GM21526 (cell line): ENCODE measurements around the gene PSORS1C2.

Experiments used
- ATAC-seq: cut with Tn5 transposase; IDR thresholded peaks from one replicate; pipeline ENCODE4 v1.9.1; 2021; ENCODE audit warnings: moderate library complexity; ENCODE audit not compliant: unreplicated experiment, low FRiP score

Gene PSORS1C2

DNA sequence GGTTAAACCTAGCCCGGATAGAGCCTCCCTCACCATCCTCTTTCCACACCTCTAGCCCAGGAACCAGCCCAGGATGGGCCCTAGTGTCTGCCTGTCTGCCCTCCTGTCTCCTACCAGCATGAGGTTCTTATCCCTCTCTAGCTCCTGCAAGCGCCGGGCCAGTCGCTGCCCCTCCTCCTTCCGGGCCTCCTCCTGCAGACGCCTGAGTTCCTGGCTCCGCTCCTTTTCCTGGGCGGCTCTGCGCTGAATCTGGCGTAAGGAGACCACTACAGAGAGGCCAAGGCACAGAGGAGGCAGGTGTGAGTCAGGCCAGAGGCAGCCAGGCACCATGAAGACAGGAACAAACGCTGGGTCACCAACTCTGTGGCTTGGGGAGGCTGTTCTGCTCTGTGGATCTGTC is 4.3 kb upstream of the PSORS1C2 start:
- no peak for ATAC-seq

DNA sequence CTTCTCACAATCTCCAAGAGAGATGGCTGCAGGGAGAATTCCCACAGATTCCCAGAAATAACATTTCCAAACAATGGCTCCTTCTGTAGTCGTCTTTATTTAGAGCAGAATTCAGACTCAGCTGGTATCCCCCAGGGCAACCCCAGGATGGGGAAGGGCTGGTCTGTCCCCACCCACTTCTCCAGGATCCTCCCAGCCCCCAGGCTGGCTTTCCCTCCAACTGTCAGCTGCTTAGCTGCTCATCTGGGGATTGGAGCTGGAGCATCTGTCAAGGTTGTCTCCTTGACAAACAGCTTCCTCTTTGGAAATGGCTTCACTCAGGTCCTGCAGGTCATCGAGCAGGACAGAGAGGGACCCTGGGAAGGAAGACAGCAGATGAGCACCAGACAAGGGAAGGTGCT is 3.5 kb upstream of the PSORS1C2 start:
- no peak for ATAC-seq

DNA sequence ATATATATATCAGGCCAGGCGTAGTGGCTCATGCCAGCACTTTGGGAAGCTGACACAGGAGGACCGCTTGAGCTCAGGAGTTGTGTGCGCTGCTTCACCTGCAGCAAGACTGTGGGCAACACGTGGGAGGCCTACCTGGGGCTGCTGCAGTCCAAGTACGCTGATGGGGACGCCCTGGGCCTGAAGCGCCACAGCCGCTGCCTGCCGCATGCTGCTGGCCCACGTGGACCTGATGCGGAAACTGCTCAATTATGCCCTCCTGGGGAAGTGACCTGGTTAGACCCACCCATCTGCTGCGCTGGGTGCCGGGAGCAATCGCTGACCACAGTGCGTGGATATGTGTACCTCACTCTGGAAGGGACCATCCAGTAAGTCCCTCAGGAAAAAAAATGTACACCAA is 1.8 kb upstream of the PSORS1C2 start:
- no peak for ATAC-seq

DNA sequence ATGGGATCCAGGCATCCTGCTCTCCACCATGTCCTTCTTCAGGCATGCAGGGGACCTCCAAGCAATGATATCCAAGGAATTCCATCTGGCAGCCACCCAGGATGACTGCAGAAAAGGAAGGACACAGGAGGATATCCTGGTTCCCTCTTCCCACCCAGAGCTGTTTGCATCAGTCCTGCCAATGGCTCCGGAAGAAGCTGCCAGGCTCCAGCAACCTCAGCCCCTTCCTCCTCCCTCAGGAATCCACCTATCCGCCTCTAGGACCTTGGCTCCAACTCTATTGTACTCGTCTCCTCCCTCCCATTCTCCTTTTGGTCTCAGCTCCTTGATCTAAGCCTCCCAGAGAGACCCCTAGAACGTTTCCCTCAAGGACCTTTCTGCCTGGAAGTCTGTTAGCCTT is 733 bp upstream of the PSORS1C2 start:
- no peak for ATAC-seq

DNA sequence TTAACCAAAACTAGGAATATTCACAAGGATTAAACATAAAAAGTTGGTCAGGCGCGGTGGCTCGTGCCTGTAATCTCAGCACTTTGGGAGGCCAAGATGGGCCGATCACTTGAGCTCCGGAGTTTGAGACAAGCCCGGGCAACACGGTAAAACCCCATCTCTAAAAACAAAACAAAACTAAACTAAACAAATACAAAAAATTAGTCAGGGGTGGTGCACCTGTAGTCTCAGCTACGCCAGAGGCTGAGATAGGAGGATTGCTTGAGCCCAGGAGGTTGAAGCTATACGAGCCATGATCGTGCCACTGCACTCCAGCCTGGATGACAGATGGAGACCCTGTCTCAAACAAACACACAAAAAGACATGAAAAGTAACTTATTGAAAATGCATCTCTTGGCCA is 3.2 kb downstream of the PSORS1C2 start:
- ATAC-seq, result no peak

DNA sequence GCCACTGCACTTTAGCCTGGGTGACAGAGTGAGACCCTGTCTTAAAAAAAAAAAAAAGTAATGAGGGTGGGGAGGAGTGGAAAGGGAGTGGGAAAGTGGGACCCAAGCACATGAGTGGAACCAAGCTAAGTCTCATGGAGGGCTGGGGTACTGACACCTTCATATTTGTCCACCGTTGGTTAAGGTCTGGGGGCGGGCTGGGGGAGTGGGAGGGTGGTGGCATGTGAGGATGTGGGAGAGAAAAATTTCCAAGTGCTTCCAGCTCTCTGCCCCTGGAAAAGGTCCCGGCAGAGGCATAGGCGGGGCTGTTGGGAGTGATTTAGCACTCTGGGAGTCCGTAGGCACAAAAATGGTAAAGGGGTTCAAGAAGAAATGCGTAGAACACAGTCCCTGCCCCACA is 6.1 kb downstream of the PSORS1C2 start:
- no peak for ATAC-seq

DNA sequence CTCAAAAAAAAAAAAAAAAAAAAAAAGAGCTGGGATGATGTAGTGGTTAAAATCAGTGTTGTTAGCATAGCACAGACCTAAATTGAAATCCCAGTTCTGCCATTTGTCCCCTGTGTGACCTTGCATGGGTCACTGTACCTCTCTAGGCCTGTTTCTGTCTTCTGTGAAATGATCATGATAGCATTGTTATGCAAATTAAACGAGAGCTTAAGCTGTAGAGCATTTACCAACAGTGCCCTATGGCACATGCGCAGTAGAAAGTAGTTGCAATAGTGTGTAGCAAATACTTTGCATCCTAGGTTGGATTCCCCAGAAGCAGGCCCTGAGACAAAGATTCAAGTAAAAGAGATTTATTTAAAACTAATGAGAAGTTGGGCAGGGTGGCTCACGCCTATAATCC is 7.3 kb downstream of the PSORS1C2 start:
- no peak for ATAC-seq

DNA sequence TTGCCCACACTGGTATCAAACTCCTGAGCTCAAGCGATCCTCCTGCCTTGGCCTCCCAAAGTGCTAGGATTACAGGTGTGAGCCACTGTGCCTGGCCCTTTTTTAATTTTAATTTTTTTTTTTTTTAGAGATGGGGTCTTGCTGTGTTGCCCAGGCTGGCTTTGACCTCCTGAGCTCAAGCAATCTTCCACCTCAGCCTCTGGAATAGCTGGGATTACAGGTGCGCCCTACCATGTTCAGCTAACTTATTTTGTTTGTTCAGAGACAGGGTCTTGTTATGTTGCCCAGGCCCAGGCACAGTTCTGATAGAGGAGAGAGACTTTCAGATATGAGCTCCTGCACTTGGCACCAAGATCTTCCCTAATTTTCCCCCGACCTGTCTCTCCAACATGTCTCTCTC is 8.1 kb downstream of the PSORS1C2 start:
- ATAC-seq, result no peak

DNA sequence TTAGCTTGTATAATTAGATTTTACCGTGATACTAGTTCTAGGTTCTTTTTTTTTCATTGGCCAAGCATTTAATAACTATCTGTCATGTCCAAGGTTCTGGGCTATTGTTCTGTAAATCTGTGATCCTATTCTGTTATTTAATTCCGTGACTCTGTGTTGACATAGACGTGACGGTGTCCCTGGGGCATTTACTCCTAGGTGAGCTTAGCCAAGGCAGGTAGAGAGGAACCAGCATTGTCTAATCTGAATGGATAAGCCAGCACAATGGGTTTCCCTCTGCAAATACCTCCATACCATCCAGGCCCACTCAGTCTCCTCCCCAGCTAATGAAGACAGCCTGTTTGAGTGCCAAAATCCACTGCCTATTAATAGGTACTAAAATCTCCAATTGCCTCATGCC is 9.7 kb downstream of the PSORS1C2 start:
- ATAC-seq, result no peak

DNA sequence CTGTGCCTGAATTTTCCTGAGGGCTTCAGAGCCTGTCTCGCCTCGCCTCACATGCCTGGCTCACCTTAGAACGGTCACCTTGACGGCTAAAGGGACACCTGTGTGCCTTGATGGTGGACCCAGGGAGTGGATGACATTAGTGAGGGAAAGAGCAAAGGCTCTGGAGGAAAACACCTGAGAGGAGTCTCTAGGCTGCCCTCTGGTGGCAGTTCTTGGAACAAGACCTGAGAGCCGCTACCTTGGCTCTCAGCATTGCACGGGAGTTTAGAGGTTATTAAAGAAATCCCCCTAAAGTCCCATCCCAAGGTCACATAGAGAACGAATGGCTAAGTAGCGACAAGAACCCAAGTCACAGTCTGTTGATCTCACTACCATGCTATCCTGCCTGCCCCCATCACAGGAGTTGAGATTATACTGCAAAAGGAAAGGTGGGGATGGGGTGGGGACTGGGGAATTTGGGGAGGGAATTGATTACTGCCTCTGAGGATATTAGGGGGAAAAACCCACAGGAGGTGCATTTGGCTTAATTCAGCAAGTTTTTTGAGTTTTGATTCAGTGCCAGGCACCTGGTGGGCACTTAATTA is 10.7 kb downstream of the PSORS1C2 start:
- ATAC-seq, result no peak

DNA sequence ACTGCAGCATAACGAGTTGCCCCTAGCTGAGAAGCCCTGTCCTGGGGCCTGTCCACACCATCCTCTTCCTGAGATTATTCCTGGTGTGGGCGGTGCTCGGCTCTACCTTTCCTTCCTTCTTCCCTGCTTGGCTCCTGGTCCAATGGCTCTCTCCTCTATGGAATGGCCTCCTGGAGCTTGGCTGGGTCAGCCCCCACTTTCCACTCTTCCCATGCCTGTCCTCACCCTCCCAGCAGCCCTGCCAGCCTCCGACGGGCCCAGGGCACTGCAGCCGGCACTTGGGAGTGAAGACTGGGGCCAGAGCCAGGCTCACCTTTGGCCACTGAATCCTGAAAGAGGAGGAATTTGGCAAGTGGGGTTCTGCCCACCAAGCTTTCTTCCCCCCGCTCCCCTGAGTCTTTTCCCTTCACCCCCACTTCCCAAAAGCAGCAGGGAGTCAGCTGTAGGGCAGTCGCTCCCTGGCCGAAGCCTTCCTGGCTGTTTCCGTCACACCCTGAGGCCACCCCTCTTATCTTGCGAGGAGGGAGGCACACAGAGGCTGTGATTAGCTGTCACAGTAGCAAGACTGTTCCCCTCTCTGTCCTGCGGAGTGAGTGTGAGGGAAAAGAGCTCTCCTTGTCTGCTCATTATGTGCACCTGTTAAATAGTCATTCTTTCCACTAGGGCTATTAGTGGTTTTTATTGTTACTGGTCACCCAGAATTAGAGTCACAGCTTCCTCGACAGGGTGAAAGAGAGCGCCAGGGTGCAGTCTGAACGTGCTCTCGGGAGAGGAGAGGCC is 12.3 kb downstream of the PSORS1C2 start:
- ATAC-seq, result no peak

DNA sequence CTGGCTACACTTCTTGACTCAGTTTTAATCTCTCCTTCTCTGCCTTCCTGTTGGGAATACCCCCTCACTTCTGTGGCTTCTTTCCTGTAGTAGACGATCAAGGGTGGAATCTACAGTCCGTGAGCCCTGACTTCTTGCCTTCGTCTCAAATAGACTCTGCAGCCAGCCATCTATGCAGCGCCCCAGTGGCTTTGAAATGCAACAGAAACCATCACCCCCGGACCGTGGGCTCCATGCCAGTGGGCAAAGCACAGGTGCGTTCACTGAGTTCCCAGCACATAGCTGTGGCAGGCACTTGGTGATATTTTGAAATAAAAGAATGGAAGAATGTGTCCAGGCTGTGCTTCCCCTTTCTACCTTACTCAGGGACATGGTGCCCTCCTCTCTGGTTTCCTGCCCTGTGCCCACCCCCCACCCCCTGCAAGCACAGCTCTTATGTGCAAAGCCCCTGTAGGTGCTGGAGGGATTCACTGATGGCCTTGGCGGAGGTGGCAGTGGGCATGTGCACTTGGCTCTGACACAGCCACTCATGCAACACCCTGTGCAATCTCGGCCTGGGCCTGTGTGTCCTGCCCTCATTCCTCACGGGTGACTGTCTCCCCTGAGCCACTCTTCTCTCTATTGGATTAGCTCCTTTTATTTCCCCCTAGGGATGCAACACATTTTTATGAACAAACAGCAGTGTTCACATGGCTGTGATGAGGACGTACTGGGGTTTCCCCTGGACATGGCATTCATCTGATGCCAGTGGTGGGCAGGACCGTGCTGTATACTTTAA is 13.1 kb downstream of the PSORS1C2 start:
- no peak for ATAC-seq

DNA sequence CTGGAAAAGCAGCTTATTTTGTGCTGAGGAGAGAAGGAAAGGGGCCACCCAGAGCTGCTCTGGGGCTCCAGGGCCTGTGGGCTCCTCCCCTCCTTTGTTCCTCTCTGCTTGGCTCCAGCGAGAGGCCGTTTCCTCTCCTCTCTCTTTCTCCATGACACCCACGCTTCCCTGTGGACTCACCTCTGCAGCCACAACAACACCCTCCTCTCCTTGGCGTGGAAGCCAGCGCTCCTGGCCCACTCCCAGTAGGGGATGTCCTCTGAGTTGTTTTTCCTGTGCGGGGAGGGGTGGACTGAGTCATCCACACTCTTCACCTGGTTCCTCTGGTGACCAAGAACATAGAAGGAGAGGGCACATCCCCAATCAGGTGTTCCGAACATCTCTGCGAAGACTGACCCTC is 13.7 kb downstream of the PSORS1C2 start:
- ATAC-seq, result no peak

DNA sequence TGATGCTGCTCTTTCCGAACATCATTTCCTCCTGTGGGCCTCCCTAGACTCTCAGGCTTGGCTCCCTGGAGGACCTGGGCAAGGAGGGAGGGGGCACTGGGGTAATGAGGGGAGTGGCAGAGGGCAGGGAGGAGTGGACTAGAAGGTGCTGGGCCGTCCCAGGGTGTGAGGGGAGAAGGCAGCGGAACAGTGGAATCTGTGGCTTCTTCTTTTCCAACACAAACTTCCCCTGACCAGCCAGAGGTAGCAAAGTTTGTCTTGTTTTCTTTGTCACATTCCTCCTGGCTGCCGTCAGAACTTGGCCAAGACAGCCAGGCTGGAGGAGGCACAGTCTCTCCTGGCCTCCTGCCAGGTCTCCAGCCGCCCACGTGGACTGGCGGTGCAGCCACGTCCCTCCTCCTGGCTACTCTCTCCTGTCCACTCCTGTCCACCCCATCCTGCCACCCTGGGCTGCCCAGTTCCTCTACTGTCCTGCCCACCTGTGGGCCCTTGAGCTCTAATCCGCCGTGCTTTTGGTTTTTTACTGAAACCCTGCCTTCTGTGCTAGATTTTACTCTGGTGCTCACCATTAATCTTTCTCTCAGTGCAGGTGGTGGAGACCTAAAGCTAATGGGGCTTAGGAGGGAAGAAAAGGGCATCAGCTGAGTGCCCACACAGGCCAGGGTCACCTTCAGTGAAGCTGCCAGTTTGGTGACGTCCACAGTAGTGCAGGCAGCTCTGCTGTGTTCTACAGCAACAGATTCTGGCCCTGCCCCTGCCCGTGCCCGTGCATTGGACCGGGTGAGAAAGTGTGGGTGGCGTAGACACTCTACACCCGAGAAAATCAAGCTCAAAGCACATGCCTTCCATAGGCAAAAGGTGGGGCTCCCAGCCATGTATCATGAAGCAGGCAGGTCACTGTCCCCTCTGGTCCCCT is 15.8 kb downstream of the PSORS1C2 start:
- no peak for ATAC-seq

DNA sequence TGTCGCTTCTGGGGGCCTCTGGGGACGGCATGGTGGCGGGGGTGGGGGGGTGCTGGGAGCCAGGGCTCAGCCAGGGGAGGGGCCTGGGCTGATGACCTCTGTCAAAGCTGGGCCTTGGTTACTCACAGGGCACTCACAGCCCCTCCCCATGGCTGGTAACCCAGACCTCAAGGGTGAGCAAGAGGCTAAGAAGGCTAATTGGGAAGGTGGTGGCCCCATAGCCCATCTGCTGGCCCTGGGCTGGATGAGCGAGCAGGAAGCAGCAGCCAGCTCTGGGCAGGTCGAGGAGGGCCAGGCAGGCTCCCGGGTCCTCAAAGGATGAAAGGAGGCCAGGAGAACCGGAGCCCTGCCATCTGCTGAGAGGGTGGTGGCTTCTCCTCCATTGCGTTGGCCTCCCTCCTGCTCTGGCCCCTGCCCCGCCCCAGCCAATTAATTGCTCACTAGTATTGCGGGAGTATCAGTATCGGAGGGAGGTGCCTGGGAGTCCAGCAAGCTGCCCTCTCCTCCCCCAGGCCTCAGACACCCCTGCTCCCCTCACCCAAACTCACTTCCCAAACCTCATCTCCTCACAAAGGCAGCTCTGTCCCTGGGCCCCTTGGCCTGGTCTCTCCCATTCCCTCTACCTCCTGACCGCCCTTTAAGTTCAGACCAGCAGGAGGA is 17.6 kb downstream of the PSORS1C2 start:
- ATAC-seq, result no peak

DNA sequence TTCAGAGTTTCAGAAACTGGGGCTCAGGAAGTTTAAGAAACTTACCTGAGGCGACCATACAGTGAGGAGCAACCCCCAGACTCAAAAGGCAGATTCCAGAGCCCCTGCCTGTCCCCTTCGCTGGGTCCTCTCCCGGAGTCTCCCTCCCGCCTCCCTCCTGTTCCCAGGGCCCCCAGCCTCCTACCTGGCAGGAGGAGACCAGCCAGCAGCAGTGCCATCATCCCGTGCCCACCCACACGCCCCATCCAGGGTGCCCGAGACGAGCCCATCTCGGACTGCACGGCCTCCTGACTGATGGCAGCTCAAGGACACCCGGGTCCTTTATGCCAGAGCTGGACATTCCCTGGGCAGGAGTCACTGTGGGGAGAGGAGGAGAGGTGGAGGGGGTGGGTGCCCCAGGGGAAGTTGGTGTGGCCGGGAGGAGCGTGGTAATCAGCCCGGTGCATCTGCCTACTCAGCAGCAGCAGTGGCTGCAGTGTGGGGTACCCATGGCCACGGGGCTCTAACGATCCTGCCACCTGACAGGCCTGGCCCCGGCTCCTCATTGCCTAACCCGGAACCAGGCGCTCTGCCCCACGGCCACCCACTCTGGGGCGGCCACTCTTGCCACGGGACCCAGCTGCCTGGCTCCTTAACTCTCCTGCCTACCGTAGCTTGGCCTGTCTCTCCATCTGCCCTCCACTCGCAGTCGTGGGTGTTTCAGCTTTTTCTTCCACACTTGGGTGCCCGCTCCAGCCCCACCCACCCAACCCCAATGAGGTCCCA is 18.5 kb downstream of the PSORS1C2 start, which contains the start of gene CDSN:
Gene CDSN, minus strand, starts transcription at position 296 of the 765 bp plus-strand sequence. Its CDS starts 27 bp downstream, at position 269.
- ATAC-seq, result no peak

DNA sequence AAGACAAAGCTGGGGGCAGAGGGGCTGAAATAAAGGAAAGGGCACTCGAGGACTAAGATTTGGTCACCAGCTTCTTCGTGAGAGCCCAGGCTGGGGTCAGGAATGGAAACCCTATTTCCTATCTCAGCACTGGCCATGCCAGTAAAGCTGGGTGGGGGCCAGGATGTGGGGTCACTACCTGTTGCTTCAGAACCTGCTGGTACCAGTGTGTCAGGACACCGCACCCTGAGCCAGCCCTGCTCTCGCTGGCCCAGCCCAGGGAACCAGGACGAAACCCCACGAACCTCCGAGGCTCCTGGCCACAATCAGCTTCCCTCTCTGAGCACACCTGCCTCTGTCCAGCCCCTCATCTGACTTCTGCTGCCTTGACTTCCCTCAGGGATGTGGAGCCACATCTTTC is 20.7 kb downstream of the PSORS1C2 start:
- ATAC-seq, result no peak

DNA sequence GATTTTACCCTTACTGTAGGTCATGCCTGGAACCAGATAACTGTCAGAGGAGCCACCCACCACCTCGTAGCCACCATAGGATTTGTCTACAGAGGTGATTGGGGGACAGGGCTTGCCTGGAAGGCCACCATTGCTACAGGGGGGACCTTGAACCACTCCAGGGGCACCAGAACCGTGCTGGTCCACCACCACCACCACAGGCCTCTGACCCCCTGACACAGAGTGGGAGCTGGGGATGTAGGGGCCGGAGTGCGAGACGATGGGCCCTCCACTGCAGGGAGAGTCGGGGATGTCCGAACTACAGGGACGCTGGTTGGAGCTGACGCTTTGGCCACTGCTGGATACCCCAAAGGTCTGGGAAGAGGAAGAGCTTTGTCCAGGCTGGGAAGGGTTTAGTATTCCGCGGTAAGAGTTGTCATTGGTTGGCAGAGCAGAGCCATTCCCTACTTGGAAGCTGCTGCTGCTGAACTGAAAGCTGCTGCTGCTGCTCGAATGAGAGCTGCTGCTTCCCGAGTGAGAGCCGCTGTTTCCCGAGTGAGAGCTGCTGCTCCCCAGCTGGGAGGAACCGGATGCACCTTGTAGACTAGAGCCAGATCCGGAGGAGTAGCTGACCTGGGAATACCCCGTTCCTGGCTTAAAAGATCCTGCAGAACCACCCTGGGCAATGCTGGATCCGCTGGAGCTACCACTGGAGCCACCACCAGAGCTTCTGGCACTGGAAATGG is 22.0 kb downstream of the PSORS1C2 start:
- no peak for ATAC-seq
